C4-2B (cell line): ENCODE data around the gene WDR49.

Experiments
- CTCF ChIP-seq: fragments of 450-650 bp; conservative IDR thresholded peaks from 2 replicates; pipeline ENCODE4 v1.5.1; 2017; ENCODE audit warnings: mild to moderate bottlenecking
- ZFX ChIP-seq: fragments of 450-650 bp; IDR thresholded peaks from 2 replicates; pipeline ENCODE4 v1.6.1; 2017

GRCh38 chr3:167657684-167658225, 4.0 kb upstream of the WDR49 start:
- no peak for TF ChIP-seq CTCF
- no peak for TF ChIP-seq ZFX
